ENCODE results near the gene TSSC4.

Gene TSSC4

GRCh38 chr11:2431395-2431794 is 30.8 kb downstream of the TSSC4 start:
- Mint-ChIP-seq H3K27me3 (ENCODE audit: low read depth) (no peaks in the 10 kb centered on the region), H3K4me3 (no peak overlapping the region), H3K9me3 (no peaks in the 10 kb centered on the region), H3K27ac (no peak overlapping the region), H3K4me1 (ENCODE audit: low read depth) (no peaks in the 10 kb centered on the region), H3K36me3 (ENCODE audit: low read depth) (no peaks in the 10 kb centered on the region)
- no peak for DNase-seq (ENCODE audit: low spot score)

- no peak for DNase-seq (ENCODE audit: low spot score)
- H3K9me3 Mint-ChIP-seq = no peaks in the 10 kb centered on the region
- H3K4me3 Mint-ChIP-seq = no peak overlapping the region
- H3K27me3 Mint-ChIP-seq (ENCODE audit: low read depth) = no peaks in the 10 kb centered on the region
- H3K4me1 Mint-ChIP-seq (ENCODE audit: low read depth) = no peaks in the 10 kb centered on the region
- no peak overlapping the region for H3K27ac Mint-ChIP-seq
- H3K36me3 Mint-ChIP-seq (ENCODE audit: low read depth) = no peaks in the 10 kb centered on the region
Observed at GRCh38 chr11:2432171-2432621, 31.6 kb downstream of the TSSC4 start.

GRCh38 chr11:2432628-2433071 is 32.1 kb downstream of the TSSC4 start:
- Mint-ChIP-seq H3K36me3 (ENCODE audit: low read depth) (no peaks in the 10 kb centered on the region), H3K9me3 (no peaks in the 10 kb centered on the region), H3K4me1 (ENCODE audit: low read depth) (no peaks in the 10 kb centered on the region), H3K27ac (no peak overlapping the region), H3K27me3 (ENCODE audit: low read depth) (peaks cover 2% of the 10 kb centered on the region), H3K4me3 (no peak overlapping the region)
- DNase-seq (ENCODE audit: low spot score) = no peak

GRCh38 chr11:2433106-2433925 is 32.8 kb downstream of the TSSC4 start:
- DNase-seq (ENCODE audit: low spot score) = no peak
- Mint-ChIP-seq H3K36me3 (ENCODE audit: low read depth) (no peaks in the 10 kb centered on the region), H3K4me1 (ENCODE audit: low read depth) (no peaks in the 10 kb centered on the region), H3K4me3 (no peak overlapping the region), H3K27ac (no peak overlapping the region), H3K27me3 (ENCODE audit: low read depth) (peaks cover 5% of the 10 kb centered on the region), H3K9me3 (no peaks in the 10 kb centered on the region)

GRCh38 chr11:2434008-2434407 is 33.5 kb downstream of the TSSC4 start:
- Mint-ChIP-seq H3K27ac (no peak overlapping the region), H3K9me3 (no peaks in the 10 kb centered on the region), H3K36me3 (ENCODE audit: low read depth) (no peaks in the 10 kb centered on the region), H3K4me1 (ENCODE audit: low read depth) (no peaks in the 10 kb centered on the region), H3K4me3 (no peak overlapping the region), H3K27me3 (ENCODE audit: low read depth) (peaks cover 6% of the 10 kb centered on the region)
- DNase-seq (ENCODE audit: low spot score) = no peak

- H3K36me3 Mint-ChIP-seq (ENCODE audit: low read depth) = no peaks in the 10 kb centered on the region
- peaks cover 8% of the 10 kb centered on the region for H3K27me3 Mint-ChIP-seq (ENCODE audit: low read depth)
- H3K4me1 Mint-ChIP-seq (ENCODE audit: low read depth) = no peaks in the 10 kb centered on the region
- no peak overlapping the region for H3K4me3 Mint-ChIP-seq
- DNase-seq (ENCODE audit: low spot score) = no peak
- H3K9me3 Mint-ChIP-seq = no peaks in the 10 kb centered on the region
- H3K27ac Mint-ChIP-seq = no peak overlapping the region
Observed at GRCh38 chr11:2434506-2435255, 34.1 kb downstream of the TSSC4 start.

GRCh38 chr11:2435288-2436012 is 34.9 kb downstream of the TSSC4 start:
- Mint-ChIP-seq H3K9me3 (no peaks in the 10 kb centered on the region), H3K4me1 (ENCODE audit: low read depth) (no peaks in the 10 kb centered on the region), H3K4me3 (no peak overlapping the region), H3K27me3 (ENCODE audit: low read depth) (peaks cover 8% of the 10 kb centered on the region), H3K27ac (no peak overlapping the region), H3K36me3 (ENCODE audit: low read depth) (no peaks in the 10 kb centered on the region)
- no peak for DNase-seq (ENCODE audit: low spot score)

- Mint-ChIP-seq H3K4me1 (ENCODE audit: low read depth) (no peaks in the 10 kb centered on the region), H3K27me3 (ENCODE audit: low read depth) (peaks cover 8% of the 10 kb centered on the region), H3K4me3 (no peak overlapping the region), H3K27ac (no peak overlapping the region), H3K9me3 (no peaks in the 10 kb centered on the region), H3K36me3 (ENCODE audit: low read depth) (no peaks in the 10 kb centered on the region)
- no peak for DNase-seq (ENCODE audit: low spot score)
Observed at GRCh38 chr11:2436013-2436520, 35.5 kb downstream of the TSSC4 start.

GRCh38 chr11:2436521-2437031 is 36.0 kb downstream of the TSSC4 start:
- H3K9me3 Mint-ChIP-seq = no peaks in the 10 kb centered on the region
- no peak for DNase-seq (ENCODE audit: low spot score)
- H3K27me3 Mint-ChIP-seq (ENCODE audit: low read depth) = peaks cover 8% of the 10 kb centered on the region
- no peaks in the 10 kb centered on the region for H3K4me1 Mint-ChIP-seq (ENCODE audit: low read depth)
- no peak overlapping the region for H3K27ac Mint-ChIP-seq
- H3K4me3 Mint-ChIP-seq = no peak overlapping the region
- H3K36me3 Mint-ChIP-seq (ENCODE audit: low read depth) = no peaks in the 10 kb centered on the region

GRCh38 chr11:2437516-2437915 is 37.0 kb downstream of the TSSC4 start:
- H3K4me1 Mint-ChIP-seq (ENCODE audit: low read depth) = no peaks in the 10 kb centered on the region
- H3K9me3 Mint-ChIP-seq = no peaks in the 10 kb centered on the region
- no peaks in the 10 kb centered on the region for H3K36me3 Mint-ChIP-seq (ENCODE audit: low read depth)
- no peak overlapping the region for H3K27ac Mint-ChIP-seq
- H3K27me3 Mint-ChIP-seq (ENCODE audit: low read depth) = peaks cover 8% of the 10 kb centered on the region
- H3K4me3 Mint-ChIP-seq = no peak overlapping the region
- no peak for DNase-seq (ENCODE audit: low spot score)

GRCh38 chr11:2439820-2440219 is 39.3 kb downstream of the TSSC4 start:
- Mint-ChIP-seq H3K4me1 (ENCODE audit: low read depth) (peaks cover 1% of the 10 kb centered on the region), H3K36me3 (ENCODE audit: low read depth) (no peaks in the 10 kb centered on the region), H3K27ac (no peak overlapping the region), H3K9me3 (no peaks in the 10 kb centered on the region), H3K4me3 (no peak overlapping the region), H3K27me3 (ENCODE audit: low read depth) (peaks cover 17% of the 10 kb centered on the region)
- no peak for DNase-seq (ENCODE audit: low spot score)

GRCh38 chr11:2440646-2441045 is 40.1 kb downstream of the TSSC4 start:
- Mint-ChIP-seq H3K4me3 (no peak overlapping the region), H3K9me3 (no peaks in the 10 kb centered on the region), H3K36me3 (ENCODE audit: low read depth) (no peaks in the 10 kb centered on the region), H3K4me1 (ENCODE audit: low read depth) (peaks cover 4% of the 10 kb centered on the region), H3K27ac (no peak overlapping the region), H3K27me3 (ENCODE audit: low read depth) (peaks cover 22% of the 10 kb centered on the region)
- DNase-seq (ENCODE audit: low spot score) = no peak

GRCh38 chr11:2441171-2441570 is 40.6 kb downstream of the TSSC4 start:
- Mint-ChIP-seq H3K9me3 (no peaks in the 10 kb centered on the region), H3K4me1 (ENCODE audit: low read depth) (peaks cover 4% of the 10 kb centered on the region), H3K36me3 (ENCODE audit: low read depth) (no peaks in the 10 kb centered on the region), H3K27me3 (ENCODE audit: low read depth) (peaks cover 22% of the 10 kb centered on the region), H3K4me3 (no peak overlapping the region), H3K27ac (no peak overlapping the region)
- no peak for DNase-seq (ENCODE audit: low spot score)
